Mucosa of stomach (tissue), 1 donor: Measurements from ENCODE around the gene RBM4B.
"Not testable (repeated sequence)": the region's sequence is repeated elsewhere in the genome, so short reads cannot be mapped to it uniquely, and the experiment has no call there.

Source experiments
- H3K27me3 ChIP-seq: one replicate; pipeline ENCODE4 v1.7.0; 2013; ENCODE audit warnings: mild to moderate bottlenecking, low read length; ENCODE audit not compliant: control insufficient read depth, insufficient read depth
- H3K36me3 ChIP-seq: one replicate; pipeline ENCODE4 v1.7.0; 2013; ENCODE audit warnings: low read length; ENCODE audit not compliant: control insufficient read depth, insufficient read depth
- H3K4me1 ChIP-seq: one replicate; pipeline ENCODE4 v1.7.0; 2013; ENCODE audit warnings: mild to moderate bottlenecking, low read length; ENCODE audit not compliant: control insufficient read depth, insufficient read depth
- H3K4me3 ChIP-seq: one replicate; pipeline ENCODE4 v1.7.0; 2013; ENCODE audit warnings: low read length
- H3K9ac ChIP-seq: one replicate; pipeline ENCODE4 v1.7.0; 2013; ENCODE audit warnings: mild to moderate bottlenecking, low read length, moderate library complexity
- H3K9me3 ChIP-seq: one replicate; pipeline ENCODE4 v1.7.0; 2013; ENCODE audit warnings: mild to moderate bottlenecking, low read length, moderate library complexity; ENCODE audit not compliant: control insufficient read depth
- donor health status: Pancreatic carcinoma.

The RBM4B gene

DNA sequence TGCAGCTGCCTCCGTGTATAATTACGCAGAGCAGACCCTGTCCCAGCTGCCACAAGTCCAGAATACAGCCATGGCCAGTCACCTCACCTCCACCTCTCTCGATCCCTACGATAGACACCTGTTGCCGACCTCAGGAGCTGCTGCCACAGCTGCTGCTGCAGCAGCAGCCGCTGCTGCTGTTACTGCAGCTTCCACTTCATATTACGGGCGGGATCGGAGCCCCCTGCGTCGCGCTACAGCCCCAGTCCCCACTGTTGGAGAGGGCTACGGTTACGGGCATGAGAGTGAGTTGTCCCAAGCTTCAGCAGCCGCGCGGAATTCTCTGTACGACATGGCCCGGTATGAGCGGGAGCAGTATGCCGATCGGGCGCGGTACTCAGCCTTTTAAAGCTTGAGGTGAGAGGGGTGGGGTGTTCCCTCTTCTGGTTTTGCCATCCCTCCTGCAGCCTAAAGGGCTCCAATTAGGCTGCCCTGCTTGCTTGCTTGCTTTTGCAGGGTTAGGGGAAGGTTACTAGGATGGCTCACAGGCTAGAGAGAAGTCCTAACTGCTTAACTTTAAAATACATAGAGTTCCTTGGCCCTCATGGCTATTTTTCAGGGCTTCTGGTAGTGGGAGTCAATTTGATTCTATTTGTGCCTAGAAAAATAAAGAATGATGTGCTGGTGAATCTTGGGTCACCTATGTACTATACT lies 33.8 kb downstream of the RBM4B start:
- Histone ChIP-seq H3K36me3 (peaks cover 10% of the 10 kb centered on the region), H3K4me3 (no peak overlapping the region), H3K4me1 (peaks cover 41% of the 10 kb centered on the region), H3K9ac (no peak overlapping the region), H3K9me3 (no peaks in the 10 kb centered on the region), H3K27me3 (no peaks in the 10 kb centered on the region)

GRCh38 chr11:66641834-66642233 lies 35.9 kb downstream of the RBM4B start:
- Histone ChIP-seq H3K27me3 (no peaks in the 10 kb centered on the region), H3K4me3 (no peak overlapping the region), H3K9me3 (no peaks in the 10 kb centered on the region), H3K9ac (no peak overlapping the region), H3K36me3 (peaks cover 10% of the 10 kb centered on the region), H3K4me1 (peaks cover 50% of the 10 kb centered on the region)

DNA sequence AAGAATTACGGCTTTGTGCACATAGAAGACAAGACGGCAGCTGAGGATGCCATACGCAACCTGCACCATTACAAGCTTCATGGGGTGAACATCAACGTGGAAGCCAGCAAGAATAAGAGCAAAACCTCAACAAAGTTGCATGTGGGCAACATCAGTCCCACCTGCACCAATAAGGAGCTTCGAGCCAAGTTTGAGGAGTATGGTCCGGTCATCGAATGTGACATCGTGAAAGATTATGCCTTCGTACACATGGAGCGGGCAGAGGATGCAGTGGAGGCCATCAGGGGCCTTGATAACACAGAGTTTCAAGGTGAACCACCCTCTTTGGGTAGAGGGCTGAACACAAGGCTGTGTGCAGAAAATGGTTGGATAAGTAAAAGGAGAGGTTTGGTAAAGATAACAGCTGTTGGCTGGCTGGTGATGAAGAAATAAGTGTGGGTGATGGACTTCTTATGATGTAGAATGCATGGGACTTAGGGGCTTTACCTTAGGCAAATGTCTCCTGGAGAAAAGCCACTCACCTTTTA lies 37.8 kb downstream of the RBM4B start:
- H3K9me3 ChIP-seq, H3K4me3 ChIP-seq, H3K36me3 ChIP-seq, H3K27me3 ChIP-seq: not testable (repeated sequence)
- peak overlapping the region; percentile 35 for H3K9ac ChIP-seq
- H3K4me1 ChIP-seq: peaks cover 50% of the 10 kb centered on the region

DNA sequence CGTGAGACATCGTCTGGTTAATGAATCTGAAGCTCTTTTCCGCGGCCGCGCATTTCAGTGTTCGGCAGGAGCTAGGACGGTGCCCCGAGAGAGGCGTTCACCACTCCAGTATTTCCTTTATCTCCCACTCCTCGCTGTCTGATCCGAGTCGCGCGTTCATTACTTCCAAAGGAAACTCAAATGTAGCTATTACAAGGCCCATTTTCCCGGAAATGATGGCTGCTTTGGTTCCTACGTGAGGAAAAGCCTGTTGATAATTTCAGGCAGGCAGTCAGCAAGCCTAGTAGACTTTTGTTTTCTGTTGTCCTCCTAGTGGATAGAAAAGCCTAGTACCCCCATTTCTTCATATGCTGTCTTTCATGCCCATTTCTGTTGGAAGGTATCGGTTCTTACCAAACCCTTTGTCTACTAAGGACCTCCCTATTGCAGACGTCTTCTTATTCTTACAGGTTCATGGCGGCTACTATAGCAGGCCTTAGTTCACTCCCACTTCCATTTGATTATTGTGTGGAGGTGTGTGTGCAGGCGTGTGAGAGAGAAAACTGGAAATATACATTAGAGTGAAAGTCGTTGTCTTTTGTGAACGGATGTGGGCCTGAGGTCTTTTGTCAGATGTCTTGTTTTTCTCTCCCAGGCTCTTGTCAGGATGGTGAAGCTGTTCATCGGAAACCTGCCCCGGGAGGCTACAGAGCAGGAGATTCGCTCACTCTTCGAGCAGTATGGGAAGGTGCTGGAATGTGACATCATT lies 38.4 kb downstream of the RBM4B start:
- Histone ChIP-seq H3K4me1 (peaks cover 50% of the 10 kb centered on the region), H3K9me3 (no peaks in the 10 kb centered on the region), H3K36me3 (peaks cover 10% of the 10 kb centered on the region), H3K4me3 (peak overlapping the region; percentile 81), H3K9ac (peak overlapping the region; percentile 96), H3K27me3 (no peaks in the 10 kb centered on the region)

- H3K27me3 ChIP-seq: no peaks in the 10 kb centered on the region
- peak within 1 kb of the TSS; percentile 96 for H3K9ac ChIP-seq
- peaks cover 10% of the 10 kb centered on the region for H3K36me3 ChIP-seq
- H3K9me3 ChIP-seq: no peaks in the 10 kb centered on the region
- H3K4me1 ChIP-seq: peaks cover 42% of the 10 kb centered on the region
- H3K4me3 ChIP-seq: peak within 1 kb of the TSS; percentile 81
These were observed 39.3 kb downstream of the RBM4B start, which contains the start of gene RBM4 for GRCh38 chr11:66638177-66639065. RBM4 (plus strand) TSS chr11:66638703; CDS start chr11:66639712, 1,009 bp downstream.

DNA sequence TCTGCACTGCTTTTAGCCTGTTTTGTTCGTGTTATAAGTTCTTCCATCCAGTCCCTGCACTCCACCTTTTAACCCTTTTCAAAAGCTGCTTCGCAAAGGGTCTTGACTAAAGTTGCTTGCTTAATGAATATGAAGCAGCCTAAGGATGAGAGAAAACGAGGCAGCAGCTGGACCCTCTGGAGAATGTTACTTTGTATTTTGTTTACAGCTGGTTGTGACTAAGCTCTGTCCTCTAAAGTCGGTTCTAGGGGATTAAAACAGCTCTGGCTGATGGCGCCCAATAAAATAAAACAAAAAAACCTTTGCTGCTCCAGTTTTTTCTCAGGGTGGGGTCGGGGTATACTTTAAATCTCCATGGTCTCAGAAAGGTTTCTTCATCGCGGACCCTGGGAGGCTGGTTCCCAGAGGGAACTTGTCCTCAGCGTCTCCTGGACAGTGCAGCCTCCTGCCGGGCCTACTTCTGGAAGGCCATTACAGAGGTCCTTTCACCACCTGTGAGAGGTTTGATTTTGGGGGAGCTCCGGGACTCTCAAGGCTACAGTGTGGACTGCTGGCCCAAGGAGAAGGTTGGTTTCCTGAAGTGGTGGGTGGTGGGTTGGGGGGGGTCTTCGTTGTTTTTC lies 40.0 kb downstream of the RBM4B start:
- no peaks in the 10 kb centered on the region for H3K9me3 ChIP-seq
- H3K36me3 ChIP-seq: peaks cover 10% of the 10 kb centered on the region
- H3K4me1 ChIP-seq: peaks cover 40% of the 10 kb centered on the region
- H3K4me3 ChIP-seq: peak overlapping the region; percentile 23
- no peaks in the 10 kb centered on the region for H3K27me3 ChIP-seq
- H3K9ac ChIP-seq: peak overlapping the region; percentile 63

DNA sequence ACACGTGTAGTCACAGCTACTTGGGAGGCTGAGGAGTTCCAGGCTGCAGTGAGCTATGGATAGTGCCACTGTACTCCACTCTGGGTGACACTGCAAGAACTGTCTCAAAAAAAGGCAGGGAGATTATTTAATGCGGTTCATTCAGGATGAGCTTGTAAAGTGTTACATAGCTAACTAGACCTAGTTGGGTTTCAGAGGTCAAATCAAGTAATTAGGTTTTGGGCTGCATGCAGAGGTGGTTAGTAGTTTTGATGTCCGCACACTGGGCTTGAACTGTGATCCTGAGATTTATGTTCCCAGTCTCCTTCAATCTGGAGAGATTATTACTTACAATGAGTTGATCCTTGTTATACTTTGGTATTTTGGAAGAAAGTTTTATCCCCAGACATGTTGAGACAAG lies 41.3 kb downstream of the RBM4B start:
- Histone ChIP-seq H3K9me3 (no peaks in the 10 kb centered on the region), H3K27me3 (no peaks in the 10 kb centered on the region), H3K9ac (no peak overlapping the region), H3K4me1 (peaks cover 28% of the 10 kb centered on the region), H3K36me3 (peaks cover 10% of the 10 kb centered on the region), H3K4me3 (no peak overlapping the region)

- Histone ChIP-seq H3K4me3 (no peak overlapping the region), H3K4me1 (peaks cover 7% of the 10 kb centered on the region), H3K9ac (no peak overlapping the region), H3K27me3 (no peaks in the 10 kb centered on the region), H3K36me3 (peaks cover 2% of the 10 kb centered on the region), H3K9me3 (no peaks in the 10 kb centered on the region)
These were observed 44.7 kb downstream of the RBM4B start for GRCh38 chr11:66632952-66633351.

- no peaks in the 10 kb centered on the region for H3K4me1 ChIP-seq
- H3K36me3 ChIP-seq: peaks cover 13% of the 10 kb centered on the region
- H3K9me3 ChIP-seq: no peaks in the 10 kb centered on the region
- no peak overlapping the region for H3K4me3 ChIP-seq
- no peak overlapping the region for H3K9ac ChIP-seq
- H3K27me3 ChIP-seq: no peaks in the 10 kb centered on the region
These were observed 45.8 kb downstream of the RBM4B start for GRCh38 chr11:66631883-66632282.

DNA sequence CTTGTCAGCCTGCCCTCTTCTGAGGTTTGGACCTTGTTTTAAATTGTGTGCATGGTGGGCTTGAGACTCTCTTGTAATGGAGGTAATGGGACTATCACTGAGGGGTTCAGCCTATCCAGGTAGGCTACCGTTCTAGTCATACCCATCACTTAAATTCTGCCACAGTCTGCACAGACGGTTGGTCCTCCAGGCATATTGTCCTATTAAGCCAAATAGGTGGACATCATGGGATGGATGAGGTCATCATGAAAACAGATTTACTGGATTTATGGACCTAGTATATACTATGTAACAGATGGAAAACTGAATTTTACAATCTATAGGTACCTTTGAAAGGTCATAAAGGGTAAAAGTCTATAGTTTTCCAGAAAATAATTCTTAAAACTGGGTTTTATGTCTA lies 48.3 kb downstream of the RBM4B start:
- no peaks in the 10 kb centered on the region for H3K9me3 ChIP-seq
- H3K27me3 ChIP-seq: no peaks in the 10 kb centered on the region
- peaks cover 33% of the 10 kb centered on the region for H3K36me3 ChIP-seq
- H3K4me3 ChIP-seq: no peak overlapping the region
- no peak overlapping the region for H3K9ac ChIP-seq
- no peaks in the 10 kb centered on the region for H3K4me1 ChIP-seq

DNA sequence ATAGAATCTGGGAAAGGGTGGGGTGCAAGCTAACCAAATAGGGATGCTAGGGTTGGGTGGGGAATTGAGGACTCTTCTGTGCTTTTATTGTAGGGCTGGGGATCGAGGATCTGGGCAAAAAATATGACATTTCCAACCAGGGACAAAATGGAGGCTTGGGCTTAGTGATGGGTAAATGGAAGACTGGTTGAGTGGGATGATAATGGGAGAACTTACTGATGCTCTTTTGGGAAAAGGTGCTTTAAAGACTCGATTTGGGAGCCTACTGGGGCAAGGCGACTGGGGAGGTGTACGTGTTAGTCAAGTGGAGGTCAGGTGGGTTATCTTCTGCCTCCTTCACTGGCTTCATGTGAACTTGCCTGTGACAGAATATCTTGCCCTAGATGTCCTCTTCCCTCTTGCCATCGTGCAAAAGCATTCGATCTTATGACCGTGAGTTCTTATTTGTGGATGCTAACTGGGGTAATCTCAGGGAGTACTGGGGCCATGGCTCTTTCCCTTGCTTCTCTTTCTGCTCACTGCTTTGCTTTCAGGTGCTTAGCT lies 49.6 kb downstream of the RBM4B start:
- no peak overlapping the region for H3K9ac ChIP-seq
- H3K27me3 ChIP-seq: no peaks in the 10 kb centered on the region
- H3K4me3 ChIP-seq: no peak overlapping the region
- H3K36me3 ChIP-seq: peaks cover 36% of the 10 kb centered on the region
- H3K4me1 ChIP-seq: peaks cover 8% of the 10 kb centered on the region
- no peaks in the 10 kb centered on the region for H3K9me3 ChIP-seq
